HL-60 (cell line): Measurements from ENCODE around the gene NPRL2.

ENCODE experiments used
- DNase-seq, 2 experiments: peaks; one replicate each; pipeline ENCODE4 v3.0.0-alpha.2; 2010 to 2020; ENCODE audit warnings: low read depth in 1 of 2, low spot score in 1 of 2
- H3K27ac ChIP-seq: fragments of 250-450 bp; sonication (Bioruptor Pico); replicated peaks from 2 replicates; pipeline ENCODE4 v1.5.1; 2020; ENCODE audit warnings: mild to moderate bottlenecking, moderate library complexity
- H3K27me3 ChIP-seq: fragments of 250-450 bp; sonication (Bioruptor Pico); 2 replicates; pipeline ENCODE4 v1.5.1; 2021; ENCODE audit warnings: mild to moderate bottlenecking, moderate library complexity; ENCODE audit not compliant: insufficient read depth, poor library complexity, severe bottlenecking
- H3K4me3 ChIP-seq: replicated peaks from 2 replicates; pipeline ENCODE4 v1.5.1; 2011; ENCODE audit warnings: mild to moderate bottlenecking, control low read depth, low read length; ENCODE audit not compliant: insufficient read depth
- GABPA ChIP-seq: IDR thresholded peaks from 2 replicates; pipeline ENCODE4 v1.6.1; 2012; ENCODE audit warnings: low read depth
- POLR2AphosphoS5 ChIP-seq: IDR thresholded peaks from 2 replicates; pipeline ENCODE4 v1.6.1; 2012; ENCODE audit warnings: low read depth
- REST ChIP-seq: IDR thresholded peaks from 2 replicates; pipeline ENCODE4 v1.6.1; 2012; ENCODE audit warnings: low read depth; ENCODE audit not compliant: insufficient replicate concordance
- SPI1 ChIP-seq: IDR thresholded peaks from 2 replicates; pipeline ENCODE4 v1.6.1; 2012; ENCODE audit warnings: low read depth, mild to moderate bottlenecking, borderline replicate concordance
- TF ChIP-seq, protein P1 (sequence below): IDR thresholded peaks from one replicate; pipeline ENCODE4 v1.5.1; 2011; ENCODE audit warnings: low read length, control low read depth, inconsistent platforms; ENCODE audit not compliant: insufficient read depth

Gene NPRL2

DNA sequence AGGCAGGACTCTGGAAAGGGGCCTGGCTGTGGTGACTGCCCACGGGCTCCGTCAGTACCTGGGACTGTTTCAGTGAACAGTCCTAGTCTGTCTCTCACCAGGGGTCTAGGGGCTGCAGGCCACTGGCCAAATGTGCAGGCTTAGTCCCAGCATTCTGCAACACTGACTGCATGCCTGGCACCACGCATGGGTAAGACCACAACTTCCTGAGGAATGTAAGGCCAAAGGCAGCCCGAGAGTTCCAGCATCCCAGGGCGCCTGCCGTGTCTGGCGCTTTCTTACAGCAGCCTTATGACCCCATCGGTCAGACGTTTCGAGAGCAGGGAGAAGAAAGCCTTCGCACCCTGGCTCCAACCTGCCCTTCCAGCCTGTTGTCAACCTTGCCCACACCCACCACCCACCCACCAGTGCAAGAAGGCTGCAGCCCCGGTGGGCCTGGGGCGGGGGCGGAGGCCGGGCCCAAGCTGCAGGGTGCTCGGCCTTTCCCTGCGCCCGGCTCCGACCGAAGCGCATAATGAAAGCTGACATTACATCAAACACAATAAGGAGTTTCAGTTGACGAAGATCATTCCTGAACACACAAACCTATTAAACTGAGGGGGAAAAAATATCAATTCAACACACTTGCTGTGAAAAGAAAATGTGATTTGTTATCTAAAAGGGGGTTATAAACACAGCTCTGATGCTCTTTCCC lies 38.3 kb upstream of the NPRL2 start:
- H3K4me3 ChIP-seq = no peak overlapping the region
- H3K27me3 ChIP-seq = peaks cover 3% of the 10 kb centered on the region
- no peak overlapping the region for H3K27ac ChIP-seq
- no peak for DNase-seq
- TF ChIP-seq, protein P1, sequence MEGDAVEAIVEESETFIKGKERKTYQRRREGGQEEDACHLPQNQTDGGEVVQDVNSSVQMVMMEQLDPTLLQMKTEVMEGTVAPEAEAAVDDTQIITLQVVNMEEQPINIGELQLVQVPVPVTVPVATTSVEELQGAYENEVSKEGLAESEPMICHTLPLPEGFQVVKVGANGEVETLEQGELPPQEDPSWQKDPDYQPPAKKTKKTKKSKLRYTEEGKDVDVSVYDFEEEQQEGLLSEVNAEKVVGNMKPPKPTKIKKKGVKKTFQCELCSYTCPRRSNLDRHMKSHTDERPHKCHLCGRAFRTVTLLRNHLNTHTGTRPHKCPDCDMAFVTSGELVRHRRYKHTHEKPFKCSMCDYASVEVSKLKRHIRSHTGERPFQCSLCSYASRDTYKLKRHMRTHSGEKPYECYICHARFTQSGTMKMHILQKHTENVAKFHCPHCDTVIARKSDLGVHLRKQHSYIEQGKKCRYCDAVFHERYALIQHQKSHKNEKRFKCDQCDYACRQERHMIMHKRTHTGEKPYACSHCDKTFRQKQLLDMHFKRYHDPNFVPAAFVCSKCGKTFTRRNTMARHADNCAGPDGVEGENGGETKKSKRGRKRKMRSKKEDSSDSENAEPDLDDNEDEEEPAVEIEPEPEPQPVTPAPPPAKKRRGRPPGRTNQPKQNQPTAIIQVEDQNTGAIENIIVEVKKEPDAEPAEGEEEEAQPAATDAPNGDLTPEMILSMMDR = no peak
- TF ChIP-seq GABPA (no peak), POLR2AphosphoS5 (no peak), SPI1 (no peak), REST (no peak)

GRCh38 chr3:50388016-50388719 lies 37.6 kb upstream of the NPRL2 start:
- H3K27ac ChIP-seq = no peak overlapping the region
- peaks cover 3% of the 10 kb centered on the region for H3K27me3 ChIP-seq
- no peak overlapping the region for H3K4me3 ChIP-seq
- no peak for TF ChIP-seq REST
- TF ChIP-seq, protein P1 = peak; percentile 14
- no peak for TF ChIP-seq POLR2AphosphoS5
- TF ChIP-seq SPI1 = no peak
- TF ChIP-seq GABPA = no peak
- DNase-seq = peak in 1 of 2 experiments; percentile 8

GRCh38 chr3:50385754-50386153 lies 35.2 kb upstream of the NPRL2 start:
- Histone ChIP-seq H3K27ac (no peak overlapping the region), H3K27me3 (peaks cover 3% of the 10 kb centered on the region), H3K4me3 (no peak overlapping the region)
- TF ChIP-seq GABPA = no peak
- TF ChIP-seq, protein P1 = no peak
- no peak for TF ChIP-seq REST
- TF ChIP-seq SPI1 = no peak
- no peak for TF ChIP-seq POLR2AphosphoS5
- no peak for DNase-seq
